Chondrocyte (in vitro differentiated cells): Measurements from ENCODE around the gene EHBP1. TPM values are rescaled to one million over a fixed set of nuclear protein-coding genes. Genes with fewer than 3 reads are reported as not detected.

ENCODE experiments used
- DNase-seq: peaks from one replicate; pipeline ENCODE4 v3.0.0; 2021; ENCODE audit warnings: mixed read lengths, low spot score
- H3K27ac Mint-ChIP-seq: one replicate; pipeline ENCODE4 v1.8.0; 2021; ENCODE audit warnings: mild to moderate bottlenecking, moderate library complexity, mixed read lengths; ENCODE audit not compliant: unreplicated experiment
- H3K27me3 Mint-ChIP-seq: 2 replicates; pipeline ENCODE4 v1.8.0; 2021; ENCODE audit warnings: low read depth, mixed read lengths
- H3K36me3 Mint-ChIP-seq: 2 replicates; pipeline ENCODE4 v1.8.0; 2021; ENCODE audit warnings: low read depth, mixed read lengths
- H3K4me1 Mint-ChIP-seq: 2 replicates; pipeline ENCODE4 v1.8.0; 2021; ENCODE audit warnings: low read depth, mild to moderate bottlenecking, mixed read lengths
- H3K4me3 Mint-ChIP-seq: one replicate; pipeline ENCODE4 v1.8.0; 2021; ENCODE audit warnings: mild to moderate bottlenecking, moderate library complexity, mixed read lengths; ENCODE audit not compliant: unreplicated experiment
- H3K9me3 Mint-ChIP-seq: 2 replicates; pipeline ENCODE4 v1.8.0; 2021; ENCODE audit warnings: low read depth, mixed read lengths
- total RNA-seq: library from RNA; stranded (reverse); gene quantifications from 3 replicates; pipeline ENCODE4 v1.2.1, GENCODE V29; 2021
- TF ChIP-seq, protein P1 (sequence below): fragments of 200-600 bp; sonication (generic); IDR thresholded peaks from 2 replicates; pipeline ENCODE4 v1.5.0; 2021; ENCODE audit warnings: antibody characterized with exemption, mild to moderate bottlenecking, moderate library complexity

The EHBP1 gene
- total RNA-seq, 1 donor from 2014 or later, result 48.6 TPM

DNA sequence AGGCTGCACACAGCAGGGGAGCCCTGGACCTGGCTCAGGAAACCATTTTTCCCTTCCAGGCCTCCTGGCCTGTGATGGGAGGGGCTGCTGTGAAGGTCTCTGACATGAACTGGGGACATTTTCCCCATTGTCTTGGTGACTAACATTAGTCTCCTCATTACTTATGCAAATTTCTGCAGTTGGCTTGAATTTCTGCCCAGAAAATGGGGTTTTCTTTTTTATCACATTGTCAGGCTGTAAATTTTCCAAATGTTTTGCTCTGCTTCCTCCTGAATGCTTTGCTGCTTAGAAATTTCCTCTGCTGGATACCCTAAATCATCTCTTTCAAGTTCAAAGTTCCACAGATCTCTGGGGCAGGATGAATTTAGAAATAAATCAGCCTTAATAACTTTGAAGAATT is 78.2 kb downstream of the EHBP1 start:
- H3K27me3 Mint-ChIP-seq, result no peaks in the 10 kb centered on the region
- no peaks in the 10 kb centered on the region for H3K9me3 Mint-ChIP-seq
- TF ChIP-seq, protein P1, sequence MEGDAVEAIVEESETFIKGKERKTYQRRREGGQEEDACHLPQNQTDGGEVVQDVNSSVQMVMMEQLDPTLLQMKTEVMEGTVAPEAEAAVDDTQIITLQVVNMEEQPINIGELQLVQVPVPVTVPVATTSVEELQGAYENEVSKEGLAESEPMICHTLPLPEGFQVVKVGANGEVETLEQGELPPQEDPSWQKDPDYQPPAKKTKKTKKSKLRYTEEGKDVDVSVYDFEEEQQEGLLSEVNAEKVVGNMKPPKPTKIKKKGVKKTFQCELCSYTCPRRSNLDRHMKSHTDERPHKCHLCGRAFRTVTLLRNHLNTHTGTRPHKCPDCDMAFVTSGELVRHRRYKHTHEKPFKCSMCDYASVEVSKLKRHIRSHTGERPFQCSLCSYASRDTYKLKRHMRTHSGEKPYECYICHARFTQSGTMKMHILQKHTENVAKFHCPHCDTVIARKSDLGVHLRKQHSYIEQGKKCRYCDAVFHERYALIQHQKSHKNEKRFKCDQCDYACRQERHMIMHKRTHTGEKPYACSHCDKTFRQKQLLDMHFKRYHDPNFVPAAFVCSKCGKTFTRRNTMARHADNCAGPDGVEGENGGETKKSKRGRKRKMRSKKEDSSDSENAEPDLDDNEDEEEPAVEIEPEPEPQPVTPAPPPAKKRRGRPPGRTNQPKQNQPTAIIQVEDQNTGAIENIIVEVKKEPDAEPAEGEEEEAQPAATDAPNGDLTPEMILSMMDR, result no peak
- peaks cover 3% of the 10 kb centered on the region for H3K4me1 Mint-ChIP-seq
- peaks cover 2% of the 10 kb centered on the region for H3K36me3 Mint-ChIP-seq
- DNase-seq, result no peak
- no peak overlapping the region for H3K4me3 Mint-ChIP-seq
- no peak overlapping the region for H3K27ac Mint-ChIP-seq

DNA sequence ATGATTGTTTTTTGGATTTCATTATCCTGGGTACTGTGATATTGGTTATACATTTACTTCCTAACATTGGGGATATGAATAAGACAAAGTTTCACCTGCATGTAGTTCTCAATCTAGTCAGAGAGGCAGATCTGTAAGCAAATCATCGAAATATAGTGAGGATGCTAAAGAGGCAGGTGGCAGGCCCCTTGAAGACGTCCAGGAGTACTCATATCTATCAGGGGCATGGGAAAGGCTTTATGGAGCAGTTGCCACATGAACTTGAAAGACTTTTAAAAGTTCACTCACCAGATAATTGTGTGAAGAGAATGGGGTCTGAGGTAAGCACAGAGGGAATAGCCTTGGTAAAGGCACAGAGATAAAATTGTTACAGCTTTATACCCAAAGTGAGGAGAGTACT is 78.8 kb downstream of the EHBP1 start:
- TF ChIP-seq, protein P1, result no peak
- no peaks in the 10 kb centered on the region for H3K9me3 Mint-ChIP-seq
- no peak overlapping the region for H3K4me3 Mint-ChIP-seq
- DNase-seq, result no peak
- H3K4me1 Mint-ChIP-seq, result peaks cover 4% of the 10 kb centered on the region
- peaks cover 2% of the 10 kb centered on the region for H3K36me3 Mint-ChIP-seq
- H3K27me3 Mint-ChIP-seq, result no peaks in the 10 kb centered on the region
- H3K27ac Mint-ChIP-seq, result no peak overlapping the region

DNA sequence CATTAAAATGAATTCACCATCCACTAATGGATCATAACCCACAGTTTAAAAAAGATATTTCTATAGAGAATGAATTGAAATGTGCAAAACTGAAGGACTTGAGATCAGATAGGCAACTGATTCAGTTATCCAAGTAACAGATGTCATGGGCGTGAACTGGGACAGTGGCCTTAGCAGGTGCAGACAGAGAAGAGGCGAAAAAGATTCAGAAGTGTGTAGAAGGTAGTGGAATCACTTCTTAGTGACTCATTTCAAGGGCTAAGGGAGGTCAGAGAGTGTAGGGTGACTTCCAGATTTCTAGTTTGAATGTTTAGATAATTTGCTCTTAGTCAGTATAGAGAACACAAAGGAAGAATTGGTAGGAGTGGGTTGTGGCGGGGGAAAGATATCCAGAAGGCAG is 79.7 kb downstream of the EHBP1 start:
- Mint-ChIP-seq H3K4me3 (no peak overlapping the region), H3K27me3 (no peaks in the 10 kb centered on the region), H3K9me3 (no peaks in the 10 kb centered on the region), H3K27ac (no peak overlapping the region), H3K4me1 (peaks cover 12% of the 10 kb centered on the region), H3K36me3 (peaks cover 2% of the 10 kb centered on the region)
- DNase-seq, result no peak
- TF ChIP-seq, protein P1, result no peak

DNA sequence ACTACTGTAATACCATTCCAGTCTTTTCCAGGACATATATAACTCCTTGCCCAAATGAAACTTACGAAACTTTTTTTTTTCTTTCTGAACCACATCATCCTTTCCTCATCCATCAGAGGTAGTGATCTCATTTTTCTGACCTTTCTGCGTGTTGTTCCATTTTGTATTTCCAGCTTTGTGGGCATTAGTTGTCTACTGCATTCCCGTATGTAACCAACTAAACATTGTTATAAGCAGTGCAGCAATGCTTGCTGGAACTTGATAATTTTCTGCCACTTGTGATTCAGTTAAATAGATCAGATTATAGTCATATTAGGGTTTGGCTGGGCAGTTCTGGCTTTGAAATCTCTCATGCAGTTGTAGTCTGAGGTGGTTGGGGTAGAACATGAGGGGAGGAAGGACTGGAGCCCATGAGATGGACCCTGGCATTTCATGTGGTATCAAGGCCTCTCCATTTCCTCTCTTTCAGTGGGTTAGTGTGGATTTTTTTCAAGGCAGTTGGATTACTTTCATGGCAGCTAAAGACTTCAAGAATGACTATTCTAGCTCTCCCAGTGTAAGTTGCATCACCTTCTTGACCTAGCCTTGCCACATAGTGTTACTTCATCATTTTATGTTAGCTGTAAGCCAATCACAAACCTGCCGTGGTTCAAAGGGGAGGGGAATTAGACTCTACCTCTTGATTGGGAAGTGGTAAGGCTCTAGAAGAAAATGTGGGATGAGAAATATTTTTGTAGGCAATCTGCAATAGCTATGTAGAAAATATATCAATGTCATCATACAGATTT is 80.5 kb downstream of the EHBP1 start:
- Mint-ChIP-seq H3K4me1 (peaks cover 12% of the 10 kb centered on the region), H3K36me3 (peaks cover 2% of the 10 kb centered on the region), H3K4me3 (no peak overlapping the region), H3K9me3 (no peaks in the 10 kb centered on the region), H3K27ac (no peak overlapping the region), H3K27me3 (no peaks in the 10 kb centered on the region)
- no peak for DNase-seq
- TF ChIP-seq, protein P1, result no peak

DNA sequence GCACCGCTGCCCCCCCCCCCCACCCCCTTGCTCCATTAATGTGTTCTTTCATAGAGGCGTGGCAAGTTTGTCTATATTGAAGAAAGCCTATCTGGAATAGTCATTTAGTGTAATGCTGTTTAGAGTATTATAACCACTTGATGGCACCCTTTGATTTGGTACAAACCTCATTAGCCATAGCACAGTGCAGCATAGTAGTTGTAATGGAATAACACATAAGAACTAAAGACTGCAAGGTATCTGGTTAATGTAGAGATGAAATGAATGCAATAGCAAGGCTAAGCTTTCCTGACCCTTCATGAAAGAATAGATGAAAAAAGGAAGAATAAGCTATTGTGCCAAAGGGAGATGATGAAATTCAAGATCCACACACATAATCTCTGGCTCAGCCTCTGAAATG is 81.9 kb downstream of the EHBP1 start:
- Mint-ChIP-seq H3K27me3 (no peaks in the 10 kb centered on the region), H3K4me1 (peaks cover 12% of the 10 kb centered on the region), H3K9me3 (no peaks in the 10 kb centered on the region), H3K36me3 (peaks cover 2% of the 10 kb centered on the region), H3K4me3 (no peak overlapping the region), H3K27ac (no peak overlapping the region)
- TF ChIP-seq, protein P1, result peak; percentile 80
- DNase-seq, result no peak
